ENCODE results near the gene R3HDM1.
"Not testable (repeated sequence)": the region's sequence is repeated elsewhere in the genome, so short reads cannot be mapped to it uniquely, and the experiment has no call there.

Gene R3HDM1

DNA sequence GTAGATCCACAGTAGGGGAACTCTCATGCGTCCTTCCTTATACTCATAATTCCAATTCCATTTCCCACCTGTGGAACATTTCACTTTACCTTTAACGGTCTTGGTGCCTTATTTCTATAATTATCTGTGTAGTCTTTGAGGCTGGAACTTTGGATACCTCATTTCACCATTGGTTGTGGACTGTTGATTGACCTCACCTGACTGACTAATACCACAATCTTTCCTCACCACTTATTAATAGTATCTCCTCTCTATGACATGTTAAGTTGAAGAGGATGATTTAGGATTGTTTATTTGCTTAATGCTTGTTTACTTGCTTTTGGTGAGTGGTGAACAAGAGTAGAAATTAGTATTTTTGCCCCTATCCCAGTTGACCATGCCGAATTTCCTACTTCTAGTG is 50.0 kb downstream of the R3HDM1 start:
- DNase-seq, result no peak

DNA sequence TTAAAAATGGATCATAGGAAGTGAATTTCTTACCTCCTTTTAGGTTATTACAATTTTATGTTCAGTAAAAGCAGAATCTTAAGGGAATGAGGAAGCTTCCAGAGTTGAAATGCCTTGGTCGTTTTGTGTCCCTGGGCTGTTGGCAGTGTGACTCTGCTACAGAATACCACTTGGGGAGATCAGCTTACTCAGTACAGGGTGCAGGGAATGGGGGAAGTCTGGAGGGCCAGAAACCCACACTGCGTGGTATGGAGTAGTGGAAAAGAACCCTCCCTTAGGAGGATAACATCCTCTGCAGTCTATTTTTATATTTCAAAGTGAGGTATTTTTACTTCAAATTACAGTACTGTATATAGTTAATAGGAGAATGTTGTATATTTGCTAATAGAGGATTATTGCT is 51.1 kb downstream of the R3HDM1 start:
- DNase-seq, result no peak

DNA sequence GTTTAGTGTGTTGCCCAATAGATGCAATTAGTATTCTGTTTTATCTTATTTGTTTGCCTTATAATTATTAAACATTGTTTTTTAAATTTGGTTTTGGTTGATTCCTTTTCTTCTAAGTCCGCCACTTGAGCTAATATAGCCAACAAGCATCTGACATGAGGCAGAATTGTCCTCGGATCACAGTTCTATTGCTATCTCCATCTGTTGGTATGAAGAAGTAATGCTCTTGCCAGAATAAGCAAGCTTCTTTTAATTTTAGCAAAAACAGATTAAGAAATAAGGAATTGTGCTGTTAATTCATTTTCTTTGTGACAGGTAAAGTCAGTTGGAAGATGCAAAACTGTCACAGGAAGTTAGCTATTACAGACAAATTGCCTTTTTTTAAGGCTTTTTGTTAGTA is 54.3 kb downstream of the R3HDM1 start:
- no peak for DNase-seq

DNA sequence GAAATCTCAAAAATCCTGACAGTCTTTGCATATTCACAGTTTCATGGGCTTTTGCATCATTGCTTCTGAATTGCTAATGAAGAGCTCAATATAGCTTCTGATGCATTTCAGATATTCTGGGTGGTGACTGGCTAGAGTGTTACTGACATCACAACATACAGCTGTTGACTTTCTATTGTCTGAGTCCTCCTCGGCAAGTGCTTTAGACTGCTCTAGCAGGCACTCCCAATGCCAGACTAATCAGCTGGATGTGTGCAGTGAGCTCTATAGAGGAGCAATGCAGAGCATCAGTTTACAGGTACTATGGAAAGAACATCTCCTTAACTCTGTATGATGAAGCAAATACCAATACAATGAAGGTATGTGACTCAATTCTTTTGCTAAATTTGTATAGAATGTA is 54.9 kb downstream of the R3HDM1 start:
- DNase-seq, result no peak

- no peak for DNase-seq
Observed at GRCh38 chr2:135587958-135588357, 56.7 kb downstream of the R3HDM1 start.

DNA sequence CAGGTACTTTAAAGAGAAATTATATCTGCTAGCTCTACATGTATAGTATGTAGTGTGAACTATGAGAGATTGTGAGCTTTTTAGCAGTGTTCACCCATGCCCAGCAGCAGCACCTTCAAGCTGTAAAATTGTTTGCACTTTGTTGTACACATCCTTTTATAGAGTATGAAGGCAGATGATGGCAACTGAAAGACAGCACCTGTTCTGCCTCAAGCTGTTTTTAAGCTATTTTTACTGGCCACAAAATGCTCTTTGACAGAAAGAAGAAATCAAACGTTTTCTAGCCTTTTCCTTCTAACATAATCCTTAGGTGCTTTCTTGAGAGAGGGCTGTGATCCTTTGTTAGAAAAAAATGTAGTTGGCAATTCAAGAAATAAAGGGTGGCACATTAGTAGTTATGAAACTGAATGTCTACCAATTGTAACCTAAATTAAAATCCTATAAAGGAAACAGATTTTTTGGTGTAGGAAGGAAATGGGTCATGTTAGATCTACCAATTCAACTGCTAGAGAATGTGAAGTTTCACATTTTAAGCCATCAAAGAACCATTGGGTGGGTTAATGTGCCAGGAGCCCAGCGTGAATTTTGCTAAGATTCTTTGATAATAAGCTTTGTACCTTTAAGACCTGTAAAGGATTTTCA is 59.5 kb downstream of the R3HDM1 start:
- DNase-seq, result no peak

- DNase-seq, result peak; percentile 7
Observed at GRCh38 chr2:135600915-135601314, 69.6 kb downstream of the R3HDM1 start.

DNA sequence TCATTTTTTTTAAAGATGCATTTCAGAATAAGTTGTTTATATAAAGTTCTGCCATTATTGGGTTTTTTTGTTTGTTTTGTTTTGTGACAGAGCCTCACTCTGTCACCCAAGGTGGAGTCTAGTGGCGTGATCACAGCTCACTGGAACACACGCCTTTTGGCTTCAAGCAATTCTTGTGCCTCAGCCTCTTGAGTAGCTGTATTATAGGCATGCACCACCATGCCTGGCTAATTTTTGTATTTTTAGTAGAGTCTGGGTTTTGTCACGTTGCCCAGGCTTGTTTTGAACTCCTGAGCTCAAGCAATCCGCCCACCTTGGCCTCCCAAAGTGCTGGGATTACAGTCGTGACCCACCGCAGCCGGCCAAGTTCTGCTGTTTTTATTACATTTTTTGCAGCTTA is 72.3 kb downstream of the R3HDM1 start:
- DNase-seq, result no peak

DNA sequence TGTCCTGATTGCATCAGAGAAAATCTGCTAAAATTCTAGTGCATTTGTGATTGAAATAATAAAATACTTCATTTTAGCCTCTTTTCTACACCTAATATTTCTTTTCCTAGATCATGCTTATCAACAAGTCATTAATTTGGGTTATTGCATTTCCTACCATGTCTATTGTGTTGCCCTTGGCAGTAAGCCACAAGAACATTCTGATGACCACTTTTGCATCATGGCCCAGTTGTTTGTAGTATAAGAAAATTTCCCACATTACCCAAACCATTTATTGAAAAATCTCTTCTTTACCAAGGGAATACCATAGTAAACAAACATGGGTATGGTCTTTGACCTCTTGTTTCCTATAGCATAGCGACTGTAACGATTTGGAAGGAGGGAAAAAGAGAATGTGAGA is 76.3 kb downstream of the R3HDM1 start:
- peak; percentile 19 for DNase-seq

GRCh38 chr2:135612319-135612718 is 81.0 kb downstream of the R3HDM1 start:
- no peak for DNase-seq

DNA sequence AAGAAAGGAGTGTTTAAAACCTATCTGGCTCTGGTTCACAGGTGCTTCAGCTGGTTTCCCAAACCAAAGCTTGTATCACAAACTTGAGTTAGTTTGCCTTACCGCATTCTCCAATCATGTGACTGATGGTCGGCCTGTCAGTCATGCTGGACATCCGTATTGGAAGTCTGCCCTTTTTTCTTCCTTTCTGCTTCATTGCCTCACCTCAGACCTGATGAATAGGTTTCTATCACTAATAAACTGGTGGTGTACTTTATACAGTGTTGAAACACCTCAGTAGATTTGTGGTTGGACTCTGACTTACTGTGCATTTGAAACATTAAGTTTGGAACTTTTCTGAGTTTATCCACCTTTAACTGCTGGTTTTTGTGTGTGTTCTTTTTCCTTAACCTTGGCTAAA is 84.1 kb downstream of the R3HDM1 start:
- DNase-seq, result no peak

DNA sequence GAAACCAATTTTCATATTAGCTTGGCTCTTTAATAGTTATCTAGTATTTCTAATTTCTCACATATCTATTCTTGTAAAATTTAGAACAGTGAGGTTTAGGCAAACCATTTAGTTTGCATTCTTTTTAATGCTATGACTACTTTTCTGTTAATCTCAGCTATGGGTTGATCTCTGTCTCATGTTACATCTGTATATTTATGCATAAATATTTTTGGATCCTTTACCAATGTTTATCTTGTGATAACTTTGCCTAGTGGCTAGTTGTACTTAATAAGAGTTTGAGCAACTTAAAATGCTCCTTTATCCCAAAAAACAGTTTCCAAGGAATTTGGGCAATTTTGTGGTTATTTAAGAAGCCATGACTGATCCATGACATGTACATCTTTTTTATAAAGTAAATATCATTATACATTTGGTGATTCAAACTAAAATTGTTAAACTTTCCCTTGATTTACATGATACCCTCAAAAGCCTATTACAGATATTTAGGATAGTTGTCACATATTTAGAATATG is 86.3 kb downstream of the R3HDM1 start:
- peak; percentile 5 for DNase-seq

- no peak for DNase-seq
Observed at GRCh38 chr2:135620198-135620597, 88.9 kb downstream of the R3HDM1 start.

- DNase-seq, result no peak
Observed at GRCh38 chr2:135629520-135629919, 98.2 kb downstream of the R3HDM1 start.

- DNase-seq, result not testable (repeated sequence)
Observed at GRCh38 chr2:135630034-135630433, 98.8 kb downstream of the R3HDM1 start.

DNA sequence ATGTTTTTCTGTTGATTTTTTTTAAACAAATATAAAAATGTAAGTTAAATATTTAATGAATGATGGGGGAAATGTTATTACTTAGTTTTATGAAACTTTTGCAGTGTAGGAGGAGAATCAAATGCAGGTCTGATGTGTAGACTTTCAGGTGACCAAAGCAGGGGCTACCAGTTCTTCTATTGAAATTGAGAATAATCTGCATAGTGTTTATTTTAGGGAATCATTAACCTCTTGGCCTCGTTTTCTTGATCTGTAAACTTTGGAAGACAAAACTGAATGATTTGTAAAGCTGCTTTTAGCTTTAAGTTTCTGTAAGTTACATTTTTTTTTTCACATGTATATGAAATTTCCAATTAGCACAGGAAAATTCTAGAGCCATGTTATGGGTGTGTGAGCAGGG is 99.2 kb downstream of the R3HDM1 start:
- no peak for DNase-seq

DNA sequence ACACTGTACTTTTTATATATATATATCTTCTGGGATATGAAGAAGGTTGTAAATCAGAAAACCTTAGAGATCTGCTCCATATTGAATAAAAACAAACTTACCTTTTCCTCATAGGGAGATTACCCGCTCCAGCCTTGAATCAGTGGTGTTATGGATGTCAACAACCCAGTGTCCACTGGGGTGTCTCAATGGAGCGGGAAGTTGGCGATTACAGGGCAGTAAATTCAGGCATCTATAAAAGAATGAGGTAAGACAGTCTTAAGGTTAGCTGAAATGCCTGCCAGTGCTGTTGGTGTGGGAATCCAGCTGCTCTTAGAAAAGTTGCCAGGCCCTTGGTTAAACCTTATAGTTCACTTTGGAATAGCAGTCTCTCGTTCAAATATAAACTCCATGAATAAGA is 102.3 kb downstream of the R3HDM1 start:
- DNase-seq, result no peak

DNA sequence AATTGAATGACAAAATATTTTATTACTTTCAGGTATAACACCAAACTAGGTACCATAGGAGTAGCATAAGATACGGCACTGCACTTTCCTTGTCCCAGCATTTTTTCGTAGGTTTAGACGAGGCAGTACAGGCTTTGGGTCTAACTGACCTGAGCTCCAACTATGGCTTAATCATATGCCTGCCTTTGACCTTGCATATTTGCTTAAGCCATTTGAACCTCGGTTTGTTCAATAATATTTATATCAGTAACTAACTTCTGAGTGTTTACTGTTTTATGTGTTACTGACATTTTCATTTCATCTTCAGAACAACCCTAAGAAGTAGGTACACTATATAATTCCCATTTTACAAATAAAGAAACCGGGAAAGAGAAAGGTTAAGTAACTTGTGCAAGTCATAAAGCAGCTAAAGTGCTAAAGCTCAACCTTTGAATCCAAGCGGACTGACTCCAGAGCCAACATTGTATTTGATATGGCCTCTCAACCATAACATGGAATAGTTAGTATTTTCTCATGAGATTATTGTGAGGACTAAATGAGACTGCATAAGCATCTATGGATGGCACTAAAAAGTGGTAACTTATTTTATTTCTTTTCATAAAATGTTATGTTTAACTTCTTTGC is 104.0 kb downstream of the R3HDM1 start:
- DNase-seq, result no peak

- no peak for DNase-seq
Observed at GRCh38 chr2:135636982-135637381, 105.7 kb downstream of the R3HDM1 start.

DNA sequence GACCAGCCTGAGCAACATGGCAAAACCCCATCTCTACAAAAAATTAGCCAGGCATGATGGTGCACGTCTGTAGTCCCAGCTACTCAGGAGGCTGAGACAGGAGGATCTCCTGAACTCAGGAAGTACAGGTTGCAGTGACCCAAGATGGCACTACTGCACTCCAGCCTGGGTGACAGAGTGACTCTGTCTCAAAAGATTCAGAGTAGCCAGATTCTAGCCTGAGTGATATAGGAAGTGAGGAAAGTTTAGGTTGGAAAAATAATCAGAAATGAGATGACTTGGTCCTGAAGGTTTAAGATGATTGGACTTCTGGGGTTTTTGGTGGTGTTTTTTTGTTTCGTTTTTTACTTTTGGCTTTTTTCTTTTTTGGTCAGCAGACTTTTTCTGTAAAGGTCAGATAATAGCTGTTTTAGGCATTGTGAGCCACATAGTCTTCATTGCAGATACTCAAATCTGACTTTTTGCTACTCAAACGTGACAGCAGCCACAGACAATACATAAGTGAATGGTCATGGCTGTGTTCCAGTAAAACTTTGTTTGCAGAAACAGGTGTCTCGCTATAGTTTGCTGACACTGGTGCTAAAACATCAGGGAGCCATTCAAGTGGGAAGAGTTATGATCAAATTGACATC is 106.3 kb downstream of the R3HDM1 start:
- no peak for DNase-seq

DNA sequence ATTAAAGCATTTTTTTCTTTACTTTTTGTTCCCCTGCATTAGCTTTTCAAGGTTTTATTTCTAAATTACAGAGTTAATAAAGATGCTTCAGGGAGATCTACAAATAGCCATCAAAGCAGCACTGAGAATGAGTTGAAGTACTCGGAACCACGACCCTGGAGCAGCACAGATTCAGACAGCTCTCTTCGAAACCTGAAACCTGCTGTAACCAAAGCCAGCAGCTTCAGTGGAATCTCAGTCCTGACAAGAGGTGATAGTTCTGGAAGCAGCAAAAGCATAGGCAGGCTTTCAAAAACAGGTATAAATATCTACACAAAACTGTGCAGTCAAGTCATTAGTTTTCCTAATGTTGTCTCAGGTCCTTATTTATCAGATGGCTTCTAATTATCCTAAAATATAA is 107.5 kb downstream of the R3HDM1 start:
- DNase-seq, result no peak

DNA sequence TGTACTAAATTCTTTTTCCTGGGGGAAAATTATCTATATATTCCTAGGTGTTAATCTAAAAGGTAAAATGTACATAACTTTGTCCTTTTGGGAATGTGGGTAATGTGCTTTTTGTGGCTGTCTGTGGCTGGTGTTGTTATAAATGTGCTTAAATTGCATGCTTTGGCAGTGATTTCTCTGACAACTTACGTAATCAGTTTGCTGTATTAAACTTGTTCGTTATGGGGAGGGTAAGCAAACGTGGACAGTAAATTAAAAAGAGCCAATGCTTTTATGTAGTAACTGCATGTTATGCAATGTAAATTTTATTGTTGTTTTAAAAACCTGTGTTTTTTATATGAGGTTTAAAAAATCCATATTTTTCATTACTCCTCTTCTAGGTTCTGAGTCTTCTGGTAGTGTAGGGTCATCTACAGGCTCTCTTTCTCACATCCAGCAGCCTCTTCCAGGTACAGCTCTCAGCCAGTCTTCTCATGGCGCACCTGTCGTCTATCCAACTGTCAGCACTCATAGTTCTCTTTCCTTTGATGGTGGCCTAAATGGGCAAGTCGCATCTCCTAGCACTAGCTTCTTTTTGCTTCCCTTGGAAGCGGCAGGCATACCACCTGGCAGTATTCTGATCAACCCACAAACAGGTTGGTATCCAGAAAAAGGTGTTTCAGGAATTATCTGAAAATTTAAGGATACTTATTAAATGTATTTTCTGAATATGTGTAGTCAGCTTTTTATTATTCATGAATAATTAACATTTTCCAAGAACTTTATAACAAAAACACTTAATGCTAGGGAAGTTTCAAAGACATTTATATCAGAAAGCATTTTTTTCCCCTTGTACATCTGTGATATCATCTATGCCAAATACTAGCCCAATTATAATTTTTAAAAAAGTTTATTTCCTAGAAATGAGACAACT is 110.1 kb downstream of the R3HDM1 start:
- no peak for DNase-seq

GRCh38 chr2:135647836-135648579 is 116.7 kb downstream of the R3HDM1 start:
- DNase-seq, result no peak
